Parathyroid adenoma (tissue), 2 donors: ENCODE results near the gene DMAC1.

ENCODE experiments used
- H2AFZ ChIP-seq: fragments of 300-600 bp; sonication (generic); one replicate; pipeline ENCODE4 v1.7.0; 2017; ENCODE audit warnings: antibody characterized with exemption, mild to moderate bottlenecking
- H3K27ac ChIP-seq: fragments of 300-600 bp; sonication (generic); one replicate; pipeline ENCODE4 v1.7.0; 2017
- H3K27me3 ChIP-seq: fragments of 300-600 bp; sonication (generic); one replicate; pipeline ENCODE4 v1.7.0; 2017; ENCODE audit warnings: low read length; ENCODE audit not compliant: control insufficient read depth, insufficient read depth
- H3K36me3 ChIP-seq: fragments of 300-600 bp; sonication (generic); one replicate; pipeline ENCODE4 v1.7.0; 2017; ENCODE audit warnings: low read length; ENCODE audit not compliant: control insufficient read depth, insufficient read depth
- H3K4me1 ChIP-seq: fragments of 300-600 bp; sonication (generic); one replicate; pipeline ENCODE4 v1.7.0; 2017; ENCODE audit warnings: control low read depth
- H3K4me2 ChIP-seq: fragments of 300-600 bp; sonication (generic); one replicate; pipeline ENCODE4 v1.7.0; 2017; ENCODE audit warnings: low read length
- H3K4me3 ChIP-seq: fragments of 300-600 bp; sonication (generic); one replicate; pipeline ENCODE4 v1.7.0; 2017; ENCODE audit warnings: low read depth, low read length
- H3K79me2 ChIP-seq: fragments of 300-600 bp; sonication (generic); one replicate; pipeline ENCODE4 v1.7.0; 2017; ENCODE audit warnings: control low read depth
- H3K9ac ChIP-seq: fragments of 300-600 bp; sonication (generic); one replicate; pipeline ENCODE4 v1.7.0; 2017; ENCODE audit warnings: mild to moderate bottlenecking
- H3K9me3 ChIP-seq: fragments of 300-600 bp; sonication (generic); one replicate; pipeline ENCODE4 v1.7.0; 2017; ENCODE audit warnings: low read length; ENCODE audit not compliant: control insufficient read depth
- TF ChIP-seq, protein P1 (sequence below): fragments of 300-600 bp; sonication (generic); IDR thresholded peaks from one replicate; pipeline ENCODE4 v1.7.0; 2017; ENCODE audit warnings: antibody characterized with exemption, mild to moderate bottlenecking
- donor health status: primary hyperparathyroidism.

The DMAC1 gene, protein sequence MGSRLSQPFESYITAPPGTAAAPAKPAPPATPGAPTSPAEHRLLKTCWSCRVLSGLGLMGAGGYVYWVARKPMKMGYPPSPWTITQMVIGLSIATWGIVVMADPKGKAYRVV

DNA sequence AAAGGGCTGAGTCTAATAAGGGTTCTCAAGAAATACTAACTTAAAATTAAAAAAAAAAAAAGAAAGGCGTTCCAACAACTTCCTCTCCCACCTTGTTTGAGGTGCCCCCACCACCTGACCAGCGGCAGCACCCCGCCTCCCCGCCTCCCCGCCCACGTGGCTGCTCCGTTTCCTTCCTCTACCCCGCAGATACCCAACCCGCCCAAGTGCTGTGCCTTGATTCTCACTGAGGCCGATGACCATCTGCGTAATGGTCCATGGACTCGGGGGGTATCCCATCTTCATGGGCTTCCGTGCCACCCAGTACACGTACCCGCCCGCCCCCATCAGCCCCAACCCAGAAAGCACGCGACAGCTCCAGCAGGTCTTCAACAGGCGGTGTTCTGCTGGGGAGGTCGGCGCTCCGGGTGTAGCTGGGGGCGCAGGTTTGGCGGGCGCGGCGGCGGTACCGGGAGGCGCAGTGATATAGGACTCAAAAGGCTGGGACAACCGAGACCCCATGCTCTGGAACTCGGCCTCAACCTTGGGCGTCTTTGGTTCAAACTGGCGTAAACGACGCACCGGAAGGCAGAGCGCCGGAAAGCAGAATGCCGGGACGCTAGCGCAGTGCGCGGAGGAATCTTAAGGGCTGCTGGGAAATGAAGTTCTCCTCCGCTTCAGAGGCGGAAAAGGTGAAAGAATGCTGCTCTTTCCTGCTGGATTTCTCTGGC lies at the start of gene DMAC1:
DMAC1 (minus strand) TSS at position 545 of the 710 bp plus-strand sequence; CDS start at position 501, 44 bp downstream.
- H3K4me3 ChIP-seq, result peak within 1 kb of the TSS; percentile 95
- no peaks in the 10 kb centered on the region for H3K36me3 ChIP-seq
- H3K4me2 ChIP-seq, result peak within 1 kb of the TSS; percentile 95
- H3K27me3 ChIP-seq, result no peaks in the 10 kb centered on the region
- no peaks in the 10 kb centered on the region for H3K4me1 ChIP-seq
- peak within 1 kb of the TSS; percentile 77 for H3K27ac ChIP-seq
- H3K9me3 ChIP-seq, result no peaks in the 10 kb centered on the region
- no peak within 1 kb of the TSS for H3K9ac ChIP-seq
- TF ChIP-seq, protein P1, sequence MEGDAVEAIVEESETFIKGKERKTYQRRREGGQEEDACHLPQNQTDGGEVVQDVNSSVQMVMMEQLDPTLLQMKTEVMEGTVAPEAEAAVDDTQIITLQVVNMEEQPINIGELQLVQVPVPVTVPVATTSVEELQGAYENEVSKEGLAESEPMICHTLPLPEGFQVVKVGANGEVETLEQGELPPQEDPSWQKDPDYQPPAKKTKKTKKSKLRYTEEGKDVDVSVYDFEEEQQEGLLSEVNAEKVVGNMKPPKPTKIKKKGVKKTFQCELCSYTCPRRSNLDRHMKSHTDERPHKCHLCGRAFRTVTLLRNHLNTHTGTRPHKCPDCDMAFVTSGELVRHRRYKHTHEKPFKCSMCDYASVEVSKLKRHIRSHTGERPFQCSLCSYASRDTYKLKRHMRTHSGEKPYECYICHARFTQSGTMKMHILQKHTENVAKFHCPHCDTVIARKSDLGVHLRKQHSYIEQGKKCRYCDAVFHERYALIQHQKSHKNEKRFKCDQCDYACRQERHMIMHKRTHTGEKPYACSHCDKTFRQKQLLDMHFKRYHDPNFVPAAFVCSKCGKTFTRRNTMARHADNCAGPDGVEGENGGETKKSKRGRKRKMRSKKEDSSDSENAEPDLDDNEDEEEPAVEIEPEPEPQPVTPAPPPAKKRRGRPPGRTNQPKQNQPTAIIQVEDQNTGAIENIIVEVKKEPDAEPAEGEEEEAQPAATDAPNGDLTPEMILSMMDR, result no peak
- H3K79me2 ChIP-seq, result no peaks in the 10 kb centered on the region
- peak within 1 kb of the TSS; percentile 72 for H2AFZ ChIP-seq

DNA sequence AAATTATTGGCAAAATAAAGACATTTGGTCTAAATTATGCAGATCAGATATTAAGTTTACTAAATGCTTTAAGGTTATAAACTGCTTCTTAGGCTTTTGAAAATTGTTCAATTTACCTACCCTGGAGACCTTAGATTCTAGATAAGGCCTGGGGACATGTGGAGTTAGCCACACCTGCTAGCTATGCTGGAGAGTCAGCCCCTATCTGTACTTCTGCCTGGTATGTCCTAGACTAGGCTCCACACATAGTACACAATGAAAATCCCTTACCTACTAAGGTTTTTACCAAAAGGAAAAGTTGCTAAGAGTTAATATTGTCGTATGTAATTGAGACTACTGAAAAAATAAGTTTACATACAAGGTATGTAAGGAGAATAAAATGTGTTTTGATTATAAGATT lies 49.8 kb upstream of the DMAC1 start:
- Histone ChIP-seq H3K9me3 (no peaks in the 10 kb centered on the region), H3K4me2 (no peak overlapping the region), H3K79me2 (no peaks in the 10 kb centered on the region), H3K27me3 (no peaks in the 10 kb centered on the region), H3K27ac (no peak overlapping the region), H3K4me3 (no peak overlapping the region), H3K36me3 (no peaks in the 10 kb centered on the region), H3K4me1 (no peaks in the 10 kb centered on the region), H3K9ac (no peak overlapping the region), H2AFZ (no peak overlapping the region)
- TF ChIP-seq, protein P1, result no peak

DNA sequence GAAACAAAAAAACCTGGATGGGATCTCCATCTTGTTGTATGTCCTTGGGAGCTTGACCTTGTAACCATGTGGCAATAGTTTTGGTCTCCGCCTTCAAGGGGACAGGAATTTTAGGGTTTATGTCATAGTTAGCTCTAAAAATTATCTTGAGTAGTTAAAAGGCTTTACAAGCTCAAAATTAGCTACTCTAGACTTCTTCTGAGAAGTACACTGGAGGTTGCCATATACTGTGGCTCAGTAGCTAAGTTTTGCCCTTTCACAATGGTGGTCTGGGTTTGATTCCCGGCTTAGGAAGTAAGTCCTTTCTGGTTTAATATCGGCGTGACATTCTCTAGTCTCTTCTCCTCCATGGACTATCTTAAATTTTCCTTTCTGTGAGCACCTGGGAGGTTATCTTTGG lies 48.9 kb upstream of the DMAC1 start:
- H3K36me3 ChIP-seq, result no peaks in the 10 kb centered on the region
- H3K9ac ChIP-seq, result no peak overlapping the region
- no peak overlapping the region for H3K27ac ChIP-seq
- H3K4me1 ChIP-seq, result no peaks in the 10 kb centered on the region
- TF ChIP-seq, protein P1, result no peak
- H3K4me3 ChIP-seq, result no peak overlapping the region
- no peaks in the 10 kb centered on the region for H3K27me3 ChIP-seq
- no peak overlapping the region for H3K4me2 ChIP-seq
- H3K79me2 ChIP-seq, result no peaks in the 10 kb centered on the region
- no peak overlapping the region for H2AFZ ChIP-seq
- H3K9me3 ChIP-seq, result no peaks in the 10 kb centered on the region

DNA sequence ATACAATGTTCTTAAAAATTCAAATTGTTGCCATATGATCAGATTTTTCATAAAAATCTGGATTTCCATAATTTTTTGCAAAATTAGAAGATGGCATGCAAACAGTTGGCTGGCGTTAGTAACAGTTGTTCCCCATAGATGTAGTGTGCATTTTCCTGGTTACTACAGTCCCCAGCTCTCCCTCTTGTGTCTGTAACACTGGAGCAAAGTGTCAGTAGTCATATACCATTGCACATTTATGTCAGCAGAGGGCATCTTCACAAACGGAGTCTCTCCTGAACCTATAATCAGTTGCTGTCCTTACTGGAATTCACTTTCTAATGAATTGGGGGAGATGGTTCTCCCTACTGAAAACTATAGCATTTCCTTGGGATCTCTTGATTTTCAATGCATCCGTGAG lies 44.7 kb upstream of the DMAC1 start:
- H3K36me3 ChIP-seq, result no peaks in the 10 kb centered on the region

More for the DNA sequence above, 44.7 kb upstream of the DMAC1 start:
- Histone ChIP-seq H3K9ac (no peak overlapping the region), H3K27me3 (no peaks in the 10 kb centered on the region), H2AFZ (no peak overlapping the region), H3K79me2 (no peaks in the 10 kb centered on the region), H3K9me3 (no peaks in the 10 kb centered on the region), H3K4me3 (no peak overlapping the region), H3K4me1 (no peaks in the 10 kb centered on the region), H3K4me2 (no peak overlapping the region), H3K27ac (no peak overlapping the region)
- TF ChIP-seq, protein P1, result no peak
